ENCODE data around the gene CEP55. TPM values are rescaled to one million over a fixed set of nuclear protein-coding genes. Genes with fewer than 3 reads are reported as not detected.
A peak's percentile ranks its signal among the peaks of the same experiment; 100 is the strongest.

The CEP55 gene
- polyA plus RNA-seq, 1 donor (not counting 4 experiments of a cell fraction or from before 2014, with no cell fraction given): 25.4 TPM

DNA sequence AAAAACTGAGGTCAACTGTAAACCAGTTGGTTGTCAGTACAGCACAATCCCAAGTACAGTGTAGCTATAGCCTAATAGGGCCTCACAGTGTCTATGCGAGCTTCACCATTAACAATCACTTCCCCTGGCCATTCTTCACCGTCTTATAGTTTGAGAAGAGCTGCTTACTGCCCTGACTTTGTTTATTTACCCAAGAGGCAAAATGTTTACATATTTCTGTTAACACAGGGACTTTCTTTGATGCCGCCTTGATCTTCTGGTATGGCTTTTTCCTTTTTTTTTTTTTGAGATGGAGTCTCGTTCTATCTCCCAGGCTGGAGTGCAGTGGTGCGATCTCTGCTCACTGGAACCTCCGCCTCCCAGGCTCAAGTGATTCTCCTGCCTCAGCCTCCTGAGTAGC, 17.5 kb upstream of the CEP55 start:
- Histone ChIP-seq H3K4me1 (ENCODE audit: control insufficient read depth, extremely low read depth, insufficient read depth, low read length) (peaks cover 53% of the 10 kb centered on the region), H3K36me3 (ENCODE audit: control insufficient read depth in 2 of 2, extremely low read depth in 1 of 2, insufficient read depth in 2 of 2, low read length in 2 of 2) (peaks cover 4 to 23% of the 10 kb centered on the region in 2 experiments), H3K27me3 (ENCODE audit: control insufficient read depth, extremely low read depth, insufficient read depth, low read length) (no peaks in the 10 kb centered on the region), H3K4me3 (ENCODE audit: control insufficient read depth in 2 of 3, extremely low read depth in 1 of 3, insufficient read depth in 2 of 3, low read depth in 1 of 3, low read length in 3 of 3) (peak overlapping the region; percentile 56 to 92 (median 81)), H3K79me2 (ENCODE audit: control insufficient read depth, insufficient read depth, low read length) (peaks cover 69% of the 10 kb centered on the region), H3K9me1 (ENCODE audit: control insufficient read depth, extremely low read depth, insufficient read depth, low read length) (peaks cover 6% of the 10 kb centered on the region), H3K9ac (ENCODE audit: control insufficient read depth, extremely low read depth, insufficient read depth, low read length) (peak overlapping the region; percentile 97), H4K20me1 (ENCODE audit: control insufficient read depth, extremely low read depth, insufficient read depth, low read length) (no peaks in the 10 kb centered on the region), H2AFZ (ENCODE audit: control insufficient read depth, low read length) (no peak overlapping the region), H3K4me2 (ENCODE audit: control insufficient read depth, extremely low read depth, insufficient read depth, low read depth, low read length) (peak overlapping the region; percentile 90), H3K9me3 (ENCODE audit: control insufficient read depth, low read depth, low read length) (no peaks in the 10 kb centered on the region), H3K27ac (ENCODE audit: control insufficient read depth, insufficient read depth, low read length) (peak overlapping the region; percentile 88)
- TF ChIP-seq, protein P1, sequence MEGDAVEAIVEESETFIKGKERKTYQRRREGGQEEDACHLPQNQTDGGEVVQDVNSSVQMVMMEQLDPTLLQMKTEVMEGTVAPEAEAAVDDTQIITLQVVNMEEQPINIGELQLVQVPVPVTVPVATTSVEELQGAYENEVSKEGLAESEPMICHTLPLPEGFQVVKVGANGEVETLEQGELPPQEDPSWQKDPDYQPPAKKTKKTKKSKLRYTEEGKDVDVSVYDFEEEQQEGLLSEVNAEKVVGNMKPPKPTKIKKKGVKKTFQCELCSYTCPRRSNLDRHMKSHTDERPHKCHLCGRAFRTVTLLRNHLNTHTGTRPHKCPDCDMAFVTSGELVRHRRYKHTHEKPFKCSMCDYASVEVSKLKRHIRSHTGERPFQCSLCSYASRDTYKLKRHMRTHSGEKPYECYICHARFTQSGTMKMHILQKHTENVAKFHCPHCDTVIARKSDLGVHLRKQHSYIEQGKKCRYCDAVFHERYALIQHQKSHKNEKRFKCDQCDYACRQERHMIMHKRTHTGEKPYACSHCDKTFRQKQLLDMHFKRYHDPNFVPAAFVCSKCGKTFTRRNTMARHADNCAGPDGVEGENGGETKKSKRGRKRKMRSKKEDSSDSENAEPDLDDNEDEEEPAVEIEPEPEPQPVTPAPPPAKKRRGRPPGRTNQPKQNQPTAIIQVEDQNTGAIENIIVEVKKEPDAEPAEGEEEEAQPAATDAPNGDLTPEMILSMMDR (optimal IDR thresholded peaks at IDR 0.05 in 1 of 3, IDR thresholded peaks at IDR 0.05 in 1 of 3, conservative IDR thresholded peaks at IDR 0.05 in 1 of 3; ENCODE audit: extremely low read depth in 1 of 3, insufficient read depth in 2 of 3, low read length in 3 of 3): no peak
- no peak for TF ChIP-seq EZH2 (IDR thresholded peaks at IDR 0.05; ENCODE audit: low read length)
- FAIRE-seq: no peak
- dilution Hi-C loops (cut with MboI; ENCODE audit: extremely low pct_ligation_motif_present, low sequenced_read_pairs): no loop called here
- DNase-seq (ENCODE audit: low read depth, low spot score): no peak

GRCh38 chr10:93481637-93482144, 14.7 kb upstream of the CEP55 start:
- H3K9ac ChIP-seq (ENCODE audit: control insufficient read depth, extremely low read depth, insufficient read depth, low read length): peak overlapping the region; percentile 97
- DNase-seq (ENCODE audit: low read depth, low spot score) (no peak), FAIRE-seq (no peak)
- peaks cover 51% of the 10 kb centered on the region for H3K79me2 ChIP-seq (ENCODE audit: control insufficient read depth, insufficient read depth, low read length)
- H3K9me1 ChIP-seq (ENCODE audit: control insufficient read depth, extremely low read depth, insufficient read depth, low read length): no peaks in the 10 kb centered on the region
- TF ChIP-seq, protein P1 (optimal IDR thresholded peaks at IDR 0.05 in 1 of 3, IDR thresholded peaks at IDR 0.05 in 1 of 3, conservative IDR thresholded peaks at IDR 0.05 in 1 of 3; ENCODE audit: extremely low read depth in 1 of 3, insufficient read depth in 2 of 3, low read length in 3 of 3): no peak
- peak overlapping the region; percentile 90 for H3K4me2 ChIP-seq (ENCODE audit: control insufficient read depth, extremely low read depth, insufficient read depth, low read depth, low read length)
- dilution Hi-C loops (cut with MboI; ENCODE audit: extremely low pct_ligation_motif_present, low sequenced_read_pairs): no loop called here
- peaks cover 24% of the 10 kb centered on the region for H3K4me1 ChIP-seq (ENCODE audit: control insufficient read depth, extremely low read depth, insufficient read depth, low read length)
- H3K9me3 ChIP-seq (ENCODE audit: control insufficient read depth, low read depth, low read length): no peaks in the 10 kb centered on the region
- peak overlapping the region; percentile 88 for H3K27ac ChIP-seq (ENCODE audit: control insufficient read depth, insufficient read depth, low read length)
- peaks cover 4 to 16% of the 10 kb centered on the region in 2 experiments for H3K36me3 ChIP-seq (ENCODE audit: control insufficient read depth in 2 of 2, extremely low read depth in 1 of 2, insufficient read depth in 2 of 2, low read length in 2 of 2)
- no peak overlapping the region for H2AFZ ChIP-seq (ENCODE audit: control insufficient read depth, low read length)
- H4K20me1 ChIP-seq (ENCODE audit: control insufficient read depth, extremely low read depth, insufficient read depth, low read length): no peaks in the 10 kb centered on the region
- H3K4me3 ChIP-seq (ENCODE audit: control insufficient read depth in 2 of 3, extremely low read depth in 1 of 3, insufficient read depth in 2 of 3, low read depth in 1 of 3, low read length in 3 of 3): peak overlapping the region; percentile 81 to 96 (median 92)
- no peaks in the 10 kb centered on the region for H3K27me3 ChIP-seq (ENCODE audit: control insufficient read depth, extremely low read depth, insufficient read depth, low read length)

Measured in keratinocyte (primary cell).